Breast epithelium (tissue), 3 donors: ENCODE results near the gene AKR1C2.
"Not testable (repeated sequence)": the region's sequence is repeated elsewhere in the genome, so short reads cannot be mapped to it uniquely, and the experiment has no call there.

Experiments used
- POLR2A ChIP-seq: fragments of 450-650 bp; IDR thresholded peaks from one replicate; pipeline ENCODE4 v1.6.1; 2016; ENCODE audit warnings: antibody characterized with exemption, mild to moderate bottlenecking, moderate library complexity
- POLR2AphosphoS5 ChIP-seq, 3 donors: sonication (generic); formaldehyde crosslinking; IDR thresholded peaks; one replicate each; pipeline ENCODE4 v1.6.1; 2017; ENCODE audit warnings: antibody characterized with exemption in 3 of 3
- TF ChIP-seq, protein P1 (sequence below), 3 donors: fragments of 450-650 bp; IDR thresholded peaks; one replicate each; pipeline ENCODE4 v1.5.1; 2016 to 2017; ENCODE audit warnings: antibody characterized with exemption in 3 of 3, mild to moderate bottlenecking in 3 of 3, moderate library complexity in 3 of 3

DNA sequence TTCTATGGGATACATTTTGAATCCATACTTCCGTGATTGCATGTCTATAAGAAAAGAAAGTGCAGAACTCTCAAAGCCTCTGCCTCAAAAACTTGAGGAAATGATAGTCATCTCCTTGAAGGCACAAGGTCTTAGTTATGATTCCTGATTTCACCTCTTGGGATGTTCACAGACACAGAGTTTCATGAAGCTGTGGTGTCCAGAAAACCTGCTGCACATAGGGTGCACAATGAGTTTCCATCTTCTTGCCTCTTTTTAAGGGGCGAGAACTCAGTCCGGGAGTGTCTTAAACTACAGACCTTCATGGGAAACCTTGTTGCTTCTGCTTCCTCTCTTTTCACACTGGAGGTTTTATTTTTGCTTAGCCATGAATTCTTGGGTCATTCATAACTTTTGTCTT, 36.5 kb downstream of the AKR1C2 start:
- TF ChIP-seq, protein P1, sequence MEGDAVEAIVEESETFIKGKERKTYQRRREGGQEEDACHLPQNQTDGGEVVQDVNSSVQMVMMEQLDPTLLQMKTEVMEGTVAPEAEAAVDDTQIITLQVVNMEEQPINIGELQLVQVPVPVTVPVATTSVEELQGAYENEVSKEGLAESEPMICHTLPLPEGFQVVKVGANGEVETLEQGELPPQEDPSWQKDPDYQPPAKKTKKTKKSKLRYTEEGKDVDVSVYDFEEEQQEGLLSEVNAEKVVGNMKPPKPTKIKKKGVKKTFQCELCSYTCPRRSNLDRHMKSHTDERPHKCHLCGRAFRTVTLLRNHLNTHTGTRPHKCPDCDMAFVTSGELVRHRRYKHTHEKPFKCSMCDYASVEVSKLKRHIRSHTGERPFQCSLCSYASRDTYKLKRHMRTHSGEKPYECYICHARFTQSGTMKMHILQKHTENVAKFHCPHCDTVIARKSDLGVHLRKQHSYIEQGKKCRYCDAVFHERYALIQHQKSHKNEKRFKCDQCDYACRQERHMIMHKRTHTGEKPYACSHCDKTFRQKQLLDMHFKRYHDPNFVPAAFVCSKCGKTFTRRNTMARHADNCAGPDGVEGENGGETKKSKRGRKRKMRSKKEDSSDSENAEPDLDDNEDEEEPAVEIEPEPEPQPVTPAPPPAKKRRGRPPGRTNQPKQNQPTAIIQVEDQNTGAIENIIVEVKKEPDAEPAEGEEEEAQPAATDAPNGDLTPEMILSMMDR (IDR thresholded peaks at IDR 0.05) = not testable (repeated sequence)
- TF ChIP-seq POLR2A; POLR2AphosphoS5 (IDR thresholded peaks at IDR 0.05): not testable (repeated sequence)
